Upper lobe of left lung (tissue), 4 donors: ENCODE measurements around the gene RSPH10B2.
"Not testable (repeated sequence)": the region's sequence is repeated elsewhere in the genome, so short reads cannot be mapped to it uniquely, and the experiment has no call there.

Experiments
- EP300 ChIP-seq, 4 donors: sonication (generic); formaldehyde crosslinking; IDR thresholded peaks; one replicate each; pipeline ENCODE4 v1.5.1; 2017; ENCODE audit warnings: antibody characterized with exemption in 4 of 4, control low read depth in 2 of 4
- POLR2A ChIP-seq, 4 donors: fragments of 450-650 bp; IDR thresholded peaks; one replicate each; pipeline ENCODE4 v1.5.1; 2016 to 2017; ENCODE audit warnings: antibody characterized with exemption in 4 of 4, mild to moderate bottlenecking in 2 of 4
- POLR2AphosphoS5 ChIP-seq, 2 donors: sonication (generic); formaldehyde crosslinking; IDR thresholded peaks; one replicate each; pipeline ENCODE4 v1.5.1; 2017; ENCODE audit warnings: antibody characterized with exemption in 2 of 2
- TF ChIP-seq, protein P1 (sequence below), 6 experiments: fragments of 450-650 bp in 4 of 6; fragments of 200-600 bp in 2 of 6; sonication (generic) in 2 of 6; IDR thresholded peaks; one replicate each; pipeline ENCODE4 v1.5.1; 2016 to 2019; ENCODE audit warnings: antibody characterized with exemption in 6 of 6

- TF ChIP-seq, protein P1, sequence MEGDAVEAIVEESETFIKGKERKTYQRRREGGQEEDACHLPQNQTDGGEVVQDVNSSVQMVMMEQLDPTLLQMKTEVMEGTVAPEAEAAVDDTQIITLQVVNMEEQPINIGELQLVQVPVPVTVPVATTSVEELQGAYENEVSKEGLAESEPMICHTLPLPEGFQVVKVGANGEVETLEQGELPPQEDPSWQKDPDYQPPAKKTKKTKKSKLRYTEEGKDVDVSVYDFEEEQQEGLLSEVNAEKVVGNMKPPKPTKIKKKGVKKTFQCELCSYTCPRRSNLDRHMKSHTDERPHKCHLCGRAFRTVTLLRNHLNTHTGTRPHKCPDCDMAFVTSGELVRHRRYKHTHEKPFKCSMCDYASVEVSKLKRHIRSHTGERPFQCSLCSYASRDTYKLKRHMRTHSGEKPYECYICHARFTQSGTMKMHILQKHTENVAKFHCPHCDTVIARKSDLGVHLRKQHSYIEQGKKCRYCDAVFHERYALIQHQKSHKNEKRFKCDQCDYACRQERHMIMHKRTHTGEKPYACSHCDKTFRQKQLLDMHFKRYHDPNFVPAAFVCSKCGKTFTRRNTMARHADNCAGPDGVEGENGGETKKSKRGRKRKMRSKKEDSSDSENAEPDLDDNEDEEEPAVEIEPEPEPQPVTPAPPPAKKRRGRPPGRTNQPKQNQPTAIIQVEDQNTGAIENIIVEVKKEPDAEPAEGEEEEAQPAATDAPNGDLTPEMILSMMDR (IDR thresholded peaks at IDR 0.05), result not testable (repeated sequence)
- TF ChIP-seq POLR2AphosphoS5, POLR2A, EP300 (IDR thresholded peaks at IDR 0.05): not testable (repeated sequence)
These were observed 46.4 kb downstream of the RSPH10B2 start for GRCh38 chr7:6800331-6800730.
